Panc1 (cell line): ENCODE measurements around the gene KLF2. TPM values are rescaled to one million over a fixed set of nuclear protein-coding genes. Genes with fewer than 3 reads are reported as not detected.

ENCODE experiments used
- ATAC-seq: fragments of 200-7000 bp; cut with Tn5 transposase; 2 replicates; pipeline ENCODE4 v1.9.1; 2020; ENCODE audit warnings: mild to moderate bottlenecking, moderate library complexity
- BruUV-seq: library from RNA; stranded (reverse); fragments of 400-500 nt; replicated peaks from 2 replicates; lab custom pipeline; 2021; lab: Mats Ljungman, UMichigan
- CTCF ChIA-PET: fragments of 300-600 bp; sonication (Branson Sonifier 250); formaldehyde crosslinking; loops from one replicate; lab custom pipeline; 2022; ENCODE audit warnings: antibody characterized with exemption; lab: Charles Lee
- POLR2A ChIA-PET: fragments of 300-600 bp; sonication (Branson Sonifier 250); formaldehyde crosslinking; loops from one replicate; lab custom pipeline; 2022; ENCODE audit warnings: antibody characterized with exemption; lab: Charles Lee
- DNase-seq: peaks from one replicate; pipeline ENCODE4 v3.0.0-alpha.2; 2010; ENCODE audit warnings: low read depth, low spot score
- H3K27ac ChIP-seq: 2 replicates; pipeline ENCODE4 v1.5.1; 2011; ENCODE audit warnings: mild to moderate bottlenecking, low read length, inconsistent platforms
- H3K27me3 ChIP-seq: fragments of 200-500 bp; sonication (Bioruptor generic); 2 replicates; pipeline ENCODE4 v1.6.0; 2014; ENCODE audit warnings: low read length, inconsistent platforms; ENCODE audit not compliant: control insufficient read depth, insufficient read depth
- H3K36me3 ChIP-seq: fragments of 200-500 bp; sonication (Bioruptor generic); 2 replicates; pipeline ENCODE4 v1.5.1; 2014; ENCODE audit warnings: inconsistent platforms, mild to moderate bottlenecking, low read length, moderate library complexity; ENCODE audit not compliant: control insufficient read depth, insufficient read depth
- H3K4me1 ChIP-seq: 2 replicates; pipeline ENCODE4 v1.5.1; 2011; ENCODE audit warnings: inconsistent platforms, mild to moderate bottlenecking, low read length, moderate library complexity; ENCODE audit not compliant: control insufficient read depth, insufficient read depth
- H3K4me3 ChIP-seq, 2 experiments: 2 replicates each; pipeline ENCODE4 v1.5.1; 2011 to 2012; ENCODE audit warnings: low read depth in 2 of 2, low read length in 2 of 2, mild to moderate bottlenecking in 2 of 2, inconsistent platforms in 1 of 2, moderate library complexity in 1 of 2
- H3K9me3 ChIP-seq: fragments of 200-500 bp; sonication (Bioruptor generic); 2 replicates; pipeline ENCODE4 v1.5.1; 2014; ENCODE audit warnings: low read depth, mild to moderate bottlenecking, inconsistent platforms, low read length, moderate library complexity; ENCODE audit not compliant: control insufficient read depth, insufficient read depth
- POLR2AphosphoS5 ChIP-seq: IDR thresholded peaks from 2 replicates; pipeline ENCODE4 v1.6.1; 2012; ENCODE audit warnings: mild to moderate bottlenecking, low read depth, low read length, moderate library complexity
- SIN3A ChIP-seq: IDR thresholded peaks from 2 replicates; pipeline ENCODE4 v1.6.1; 2012; ENCODE audit warnings: low read depth, mild to moderate bottlenecking, low read length, moderate library complexity, borderline replicate concordance; ENCODE audit not compliant: insufficient read depth
- TCF7L2 ChIP-seq: IDR thresholded peaks from 2 replicates; pipeline ENCODE4 v1.6.1; 2011; ENCODE audit warnings: mild to moderate bottlenecking, low read depth, low read length, inconsistent platforms
- in situ Hi-C: cut with HindIII; loops from 2 replicates; pipeline ENCODE4 v1.10.0; 2016; ENCODE audit warnings: low sequenced_read_pairs, low pct_unique_long_range_greater_than_20kb
- intact Hi-C: fragments of 100-400 bp; cut with micrococcal nuclease; formaldehyde crosslinking; loops from one replicate; pipeline ENCODE4 v1.10.0; 2022; ENCODE audit not compliant: unreplicated experiment
- total RNA-seq: library from RNA; stranded (reverse); gene quantifications from one replicate; pipeline ENCODE4 v1.2.1, GENCODE V29; 2021; ENCODE audit not compliant: unreplicated experiment
- TF ChIP-seq, protein P1 (sequence below), 2 experiments: IDR thresholded peaks; 2 replicates each; pipeline ENCODE4 v1.6.1; 2011 to 2012; ENCODE audit warnings: low read depth in 2 of 2, control low read depth in 1 of 2, low read length in 1 of 2, mild to moderate bottlenecking in 1 of 2, moderate library complexity in 1 of 2; ENCODE audit not compliant: insufficient read depth in 1 of 2
- TF ChIP-seq, protein P2 (sequence below): fragments of 450-650 bp; IDR thresholded peaks from 2 replicates; pipeline ENCODE4 v1.5.1; 2017; ENCODE audit warnings: mild to moderate bottlenecking

KLF2 gene
- total RNA-seq, 1 experiment from 2014 or later, result 3.5 TPM

DNA sequence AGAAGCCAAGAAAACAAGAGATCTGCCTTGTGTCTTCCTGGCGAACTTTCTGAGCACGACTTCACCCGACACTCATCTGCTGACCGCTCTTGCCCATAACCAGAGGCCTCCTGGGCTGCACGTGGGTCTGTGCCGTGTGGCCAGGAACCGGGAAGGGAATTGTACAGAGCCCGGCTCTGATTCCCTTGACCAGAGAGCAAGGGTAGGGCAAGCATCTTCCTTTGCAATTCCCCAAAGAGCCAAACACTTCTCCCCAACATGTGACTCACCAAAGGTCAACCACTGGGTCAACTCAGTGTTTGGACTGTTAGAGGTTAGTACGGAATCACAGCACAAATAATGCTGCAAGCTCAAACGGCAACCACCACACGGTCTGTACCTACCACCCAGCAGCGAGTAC lies 48.9 kb downstream of the KLF2 start:
- no TSS peak for BruUV-seq
- CTCF ChIA-PET, result interaction anchor here (0.7 to 0.8 kb wide), 2 partner anchors 10 to 45 kb away, joined by 3 read pairs; no protein-coding TSS in a partner anchor
- no peak for DNase-seq
- Histone ChIP-seq H3K4me1 (no peaks in the 10 kb centered on the region), H3K36me3 (no peaks in the 10 kb centered on the region), H3K27me3 (no peaks in the 10 kb centered on the region), H3K4me3 (no peak overlapping the region), H3K9me3 (no peaks in the 10 kb centered on the region), H3K27ac (no peak overlapping the region)
- intact Hi-C loops, result no loop called here
- in situ Hi-C loops, result no loop called here
- POLR2A ChIA-PET, result no interaction called here
- TF ChIP-seq, protein P1, sequence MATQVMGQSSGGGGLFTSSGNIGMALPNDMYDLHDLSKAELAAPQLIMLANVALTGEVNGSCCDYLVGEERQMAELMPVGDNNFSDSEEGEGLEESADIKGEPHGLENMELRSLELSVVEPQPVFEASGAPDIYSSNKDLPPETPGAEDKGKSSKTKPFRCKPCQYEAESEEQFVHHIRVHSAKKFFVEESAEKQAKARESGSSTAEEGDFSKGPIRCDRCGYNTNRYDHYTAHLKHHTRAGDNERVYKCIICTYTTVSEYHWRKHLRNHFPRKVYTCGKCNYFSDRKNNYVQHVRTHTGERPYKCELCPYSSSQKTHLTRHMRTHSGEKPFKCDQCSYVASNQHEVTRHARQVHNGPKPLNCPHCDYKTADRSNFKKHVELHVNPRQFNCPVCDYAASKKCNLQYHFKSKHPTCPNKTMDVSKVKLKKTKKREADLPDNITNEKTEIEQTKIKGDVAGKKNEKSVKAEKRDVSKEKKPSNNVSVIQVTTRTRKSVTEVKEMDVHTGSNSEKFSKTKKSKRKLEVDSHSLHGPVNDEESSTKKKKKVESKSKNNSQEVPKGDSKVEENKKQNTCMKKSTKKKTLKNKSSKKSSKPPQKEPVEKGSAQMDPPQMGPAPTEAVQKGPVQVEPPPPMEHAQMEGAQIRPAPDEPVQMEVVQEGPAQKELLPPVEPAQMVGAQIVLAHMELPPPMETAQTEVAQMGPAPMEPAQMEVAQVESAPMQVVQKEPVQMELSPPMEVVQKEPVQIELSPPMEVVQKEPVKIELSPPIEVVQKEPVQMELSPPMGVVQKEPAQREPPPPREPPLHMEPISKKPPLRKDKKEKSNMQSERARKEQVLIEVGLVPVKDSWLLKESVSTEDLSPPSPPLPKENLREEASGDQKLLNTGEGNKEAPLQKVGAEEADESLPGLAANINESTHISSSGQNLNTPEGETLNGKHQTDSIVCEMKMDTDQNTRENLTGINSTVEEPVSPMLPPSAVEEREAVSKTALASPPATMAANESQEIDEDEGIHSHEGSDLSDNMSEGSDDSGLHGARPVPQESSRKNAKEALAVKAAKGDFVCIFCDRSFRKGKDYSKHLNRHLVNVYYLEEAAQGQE (IDR thresholded peaks at IDR 0.05; ENCODE audit: insufficient read depth in 1 of 2, low read depth in 2 of 2, low read length in 1 of 2), result no peak
- TF ChIP-seq POLR2AphosphoS5 (no peak), SIN3A (no peak), TCF7L2 (no peak)
- TF ChIP-seq, protein P2, sequence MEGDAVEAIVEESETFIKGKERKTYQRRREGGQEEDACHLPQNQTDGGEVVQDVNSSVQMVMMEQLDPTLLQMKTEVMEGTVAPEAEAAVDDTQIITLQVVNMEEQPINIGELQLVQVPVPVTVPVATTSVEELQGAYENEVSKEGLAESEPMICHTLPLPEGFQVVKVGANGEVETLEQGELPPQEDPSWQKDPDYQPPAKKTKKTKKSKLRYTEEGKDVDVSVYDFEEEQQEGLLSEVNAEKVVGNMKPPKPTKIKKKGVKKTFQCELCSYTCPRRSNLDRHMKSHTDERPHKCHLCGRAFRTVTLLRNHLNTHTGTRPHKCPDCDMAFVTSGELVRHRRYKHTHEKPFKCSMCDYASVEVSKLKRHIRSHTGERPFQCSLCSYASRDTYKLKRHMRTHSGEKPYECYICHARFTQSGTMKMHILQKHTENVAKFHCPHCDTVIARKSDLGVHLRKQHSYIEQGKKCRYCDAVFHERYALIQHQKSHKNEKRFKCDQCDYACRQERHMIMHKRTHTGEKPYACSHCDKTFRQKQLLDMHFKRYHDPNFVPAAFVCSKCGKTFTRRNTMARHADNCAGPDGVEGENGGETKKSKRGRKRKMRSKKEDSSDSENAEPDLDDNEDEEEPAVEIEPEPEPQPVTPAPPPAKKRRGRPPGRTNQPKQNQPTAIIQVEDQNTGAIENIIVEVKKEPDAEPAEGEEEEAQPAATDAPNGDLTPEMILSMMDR, result no peak
- ATAC-seq, result 0 out of 2 replicates have a peak, but pooled peaks have one; percentile 35

- no TSS peak for BruUV-seq
- ChIA-PET CTCF (interaction anchor here (0.7 to 0.8 kb wide), 2 partner anchors 9 to 45 kb away, joined by 3 read pairs; no protein-coding TSS in a partner anchor), POLR2A (no interaction called here)
- H3K4me1 ChIP-seq, result no peaks in the 10 kb centered on the region
- intact Hi-C loops (no loop called here), in situ Hi-C loops (no loop called here)
- H3K27me3 ChIP-seq, result no peaks in the 10 kb centered on the region
- H3K4me3 ChIP-seq, result no peak overlapping the region
- H3K36me3 ChIP-seq, result no peaks in the 10 kb centered on the region
- H3K9me3 ChIP-seq, result no peaks in the 10 kb centered on the region
- H3K27ac ChIP-seq, result no peak overlapping the region
- no peak for TF ChIP-seq POLR2AphosphoS5
- DNase-seq (no peak), ATAC-seq (no peak)
Measured at GRCh38 chr19:16373989-16374388, 49.4 kb downstream of the KLF2 start.

DNA sequence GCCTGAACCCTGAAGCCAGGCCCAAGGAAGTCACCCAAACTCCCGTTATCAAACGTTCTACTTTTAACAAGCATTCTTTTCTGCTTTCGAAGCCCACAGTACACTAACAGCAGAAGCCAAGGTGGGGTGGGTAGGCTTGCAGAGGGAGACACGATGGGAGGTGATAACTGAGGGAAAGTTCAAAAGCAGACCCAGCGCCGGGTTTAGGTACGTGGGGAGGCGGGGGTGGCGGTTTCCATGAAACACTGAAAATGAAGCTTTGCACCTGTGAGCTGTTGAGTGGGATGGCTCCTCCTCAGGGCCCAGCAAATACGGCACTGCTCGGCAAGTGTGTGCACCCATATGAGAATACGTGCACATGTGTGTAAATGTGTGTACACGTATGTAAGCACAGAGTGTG lies 49.8 kb downstream of the KLF2 start:
- CTCF ChIA-PET, result no interaction called here

More for the DNA sequence above, 49.8 kb downstream of the KLF2 start:
- Histone ChIP-seq H3K27me3 (no peaks in the 10 kb centered on the region), H3K4me3 (no peak overlapping the region), H3K9me3 (no peaks in the 10 kb centered on the region), H3K36me3 (no peaks in the 10 kb centered on the region), H3K27ac (no peak overlapping the region), H3K4me1 (no peaks in the 10 kb centered on the region)
- no peak for DNase-seq
- intact Hi-C loops, result no loop called here
- no peak for ATAC-seq
- TF ChIP-seq, protein P1 (IDR thresholded peaks at IDR 0.05; ENCODE audit: insufficient read depth in 1 of 2, low read depth in 2 of 2, low read length in 1 of 2), result no peak
- TF ChIP-seq POLR2AphosphoS5 (no peak), SIN3A (no peak), TCF7L2 (no peak)
- TF ChIP-seq, protein P2, result no peak
- BruUV-seq, result no TSS peak
- in situ Hi-C loops, result no loop called here
- POLR2A ChIA-PET, result no interaction called here
